KOPT-K1 (cell line): Measurements from ENCODE around the gene NCK2.

ENCODE experiments used
- H3K27ac ChIP-seq: fragments of 200-600 bp; sonication (generic); 2 replicates; pipeline ENCODE4 v1.5.1; 2016; ENCODE audit warnings: antibody characterized with exemption, mild to moderate bottlenecking, low read depth, low read length; ENCODE audit not compliant: poor library complexity, severe bottlenecking
- H3K36me3 ChIP-seq: fragments of 200-600 bp; sonication (generic); 2 replicates; pipeline ENCODE4 v1.5.1; 2017; ENCODE audit warnings: antibody characterized with exemption, mild to moderate bottlenecking, low read length, moderate library complexity; ENCODE audit not compliant: insufficient read depth
- H3K9me3 ChIP-seq: fragments of 200-600 bp; sonication (generic); 2 replicates; pipeline ENCODE4 v1.5.1; 2017; ENCODE audit warnings: antibody characterized with exemption, low read length, mild to moderate bottlenecking; ENCODE audit not compliant: insufficient read depth, poor library complexity, severe bottlenecking

Gene NCK2

GRCh38 chr2:105772362-105772761 lies 27.6 kb downstream of the NCK2 start:
- H3K27ac ChIP-seq, result no peak overlapping the region
- no peaks in the 10 kb centered on the region for H3K9me3 ChIP-seq
- peaks cover 18% of the 10 kb centered on the region; the same call in 1 of the 2 replicates for H3K36me3 ChIP-seq

GRCh38 chr2:105773568-105773967 lies 28.9 kb downstream of the NCK2 start:
- H3K27ac ChIP-seq, result no peak overlapping the region
- peaks cover 8% of the 10 kb centered on the region; the same call in 1 of the 2 replicates for H3K36me3 ChIP-seq
- H3K9me3 ChIP-seq, result no peaks in the 10 kb centered on the region

GRCh38 chr2:105774781-105775337 lies 30.1 kb downstream of the NCK2 start:
- peaks cover 8% of the 10 kb centered on the region; the same call in 1 of the 2 replicates for H3K36me3 ChIP-seq
- H3K9me3 ChIP-seq, result no peaks in the 10 kb centered on the region
- H3K27ac ChIP-seq, result peak overlapping the region; percentile 65

GRCh38 chr2:105775809-105776559 lies 31.3 kb downstream of the NCK2 start:
- no peaks in the 10 kb centered on the region for H3K9me3 ChIP-seq
- peaks cover 8% of the 10 kb centered on the region; the same call in 1 of the 2 replicates for H3K36me3 ChIP-seq
- H3K27ac ChIP-seq, result peak overlapping the region; percentile 65

- H3K9me3 ChIP-seq, result no peaks in the 10 kb centered on the region
- H3K36me3 ChIP-seq, result peaks cover 8% of the 10 kb centered on the region; the same call in 1 of the 2 replicates
- H3K27ac ChIP-seq, result peak overlapping the region; percentile 65
These were observed 31.8 kb downstream of the NCK2 start for GRCh38 chr2:105776560-105776928.

- peaks cover 8% of the 10 kb centered on the region; the same call in 1 of the 2 replicates for H3K36me3 ChIP-seq
- peak overlapping the region; percentile 65 for H3K27ac ChIP-seq
- H3K9me3 ChIP-seq, result no peaks in the 10 kb centered on the region
These were observed 32.3 kb downstream of the NCK2 start for GRCh38 chr2:105777031-105777482.

- Histone ChIP-seq H3K27ac (peak overlapping the region; percentile 65), H3K36me3 (peaks cover 8% of the 10 kb centered on the region; the same call in 1 of the 2 replicates), H3K9me3 (no peaks in the 10 kb centered on the region)
These were observed 32.9 kb downstream of the NCK2 start for GRCh38 chr2:105777506-105778055.

GRCh38 chr2:105778080-105778607 lies 33.4 kb downstream of the NCK2 start:
- Histone ChIP-seq H3K27ac (peak overlapping the region; percentile 65), H3K9me3 (no peaks in the 10 kb centered on the region), H3K36me3 (peaks cover 6% of the 10 kb centered on the region; the same call in 1 of the 2 replicates)

- H3K36me3 ChIP-seq, result peaks cover 7% of the 10 kb centered on the region; the same call in 1 of the 2 replicates
- no peak overlapping the region for H3K27ac ChIP-seq
- no peaks in the 10 kb centered on the region for H3K9me3 ChIP-seq
These were observed 34.7 kb downstream of the NCK2 start for GRCh38 chr2:105779394-105779793.

- H3K9me3 ChIP-seq, result no peaks in the 10 kb centered on the region
- no peak overlapping the region for H3K27ac ChIP-seq
- peaks cover 7% of the 10 kb centered on the region; the same call in 1 of the 2 replicates for H3K36me3 ChIP-seq
These were observed 35.9 kb downstream of the NCK2 start for GRCh38 chr2:105780606-105781005.

- no peaks in the 10 kb centered on the region for H3K9me3 ChIP-seq
- H3K27ac ChIP-seq, result no peak overlapping the region
- H3K36me3 ChIP-seq, result peaks cover 7% of the 10 kb centered on the region; the same call in 1 of the 2 replicates
These were observed 36.7 kb downstream of the NCK2 start for GRCh38 chr2:105781274-105781978.

- Histone ChIP-seq H3K27ac (peak overlapping the region; percentile 5), H3K9me3 (no peaks in the 10 kb centered on the region), H3K36me3 (peaks cover 7% of the 10 kb centered on the region; the same call in 1 of the 2 replicates)
These were observed 37.4 kb downstream of the NCK2 start for GRCh38 chr2:105782123-105782522.

- peaks cover 7% of the 10 kb centered on the region; the same call in 1 of the 2 replicates for H3K36me3 ChIP-seq
- no peaks in the 10 kb centered on the region for H3K9me3 ChIP-seq
- H3K27ac ChIP-seq, result peak overlapping the region; percentile 5
These were observed 37.9 kb downstream of the NCK2 start for GRCh38 chr2:105782646-105783045.

GRCh38 chr2:105783151-105783738 lies 38.5 kb downstream of the NCK2 start:
- peaks cover 7% of the 10 kb centered on the region; the same call in 1 of the 2 replicates for H3K36me3 ChIP-seq
- no peaks in the 10 kb centered on the region for H3K9me3 ChIP-seq
- H3K27ac ChIP-seq, result peak overlapping the region; percentile 5
